ENCODE data around the gene ADH1C.

The ADH1C gene

GRCh38 chr4:99352602-99353537, at the start of gene ADH1C:
Gene ADH1C (minus strand): TSS chr4:99352746. CDS start chr4:99352675, 71 bp downstream.
- TF ChIP-seq CTCF (conservative IDR thresholded peaks at IDR 0.05; ENCODE audit: low read depth, low read length), result no peak
- peak; percentile 34 for DNase-seq (ENCODE audit: low read depth)
- H3K4me3 ChIP-seq (ENCODE audit: low read depth, low read length), result no peak within 1 kb of the TSS

GRCh38 chr4:99400831-99401230, 48.3 kb upstream of the ADH1C start:
- TF ChIP-seq CTCF (conservative IDR thresholded peaks at IDR 0.05; ENCODE audit: low read depth, low read length), result no peak
- H3K4me3 ChIP-seq (ENCODE audit: low read depth, low read length), result no peak overlapping the region
- DNase-seq (ENCODE audit: low read depth), result no peak

- DNase-seq (ENCODE audit: low read depth), result no peak
- H3K4me3 ChIP-seq (ENCODE audit: low read depth, low read length), result no peak overlapping the region
- no peak for TF ChIP-seq CTCF (conservative IDR thresholded peaks at IDR 0.05; ENCODE audit: low read depth, low read length)
These were observed 46.5 kb upstream of the ADH1C start for GRCh38 chr4:99399017-99399416.

GRCh38 chr4:99395595-99396364, 43.2 kb upstream of the ADH1C start:
- peak; percentile 48 for DNase-seq (ENCODE audit: low read depth)
- H3K4me3 ChIP-seq (ENCODE audit: low read depth, low read length), result no peak overlapping the region
- no peak for TF ChIP-seq CTCF (conservative IDR thresholded peaks at IDR 0.05; ENCODE audit: low read depth, low read length)

GRCh38 chr4:99394896-99395295, 42.4 kb upstream of the ADH1C start:
- TF ChIP-seq CTCF (conservative IDR thresholded peaks at IDR 0.05; ENCODE audit: low read depth, low read length), result no peak
- DNase-seq (ENCODE audit: low read depth), result no peak
- no peak overlapping the region for H3K4me3 ChIP-seq (ENCODE audit: low read depth, low read length)

GRCh38 chr4:99390055-99390454, 37.5 kb upstream of the ADH1C start:
- TF ChIP-seq CTCF (conservative IDR thresholded peaks at IDR 0.05; ENCODE audit: low read depth, low read length), result no peak
- H3K4me3 ChIP-seq (ENCODE audit: low read depth, low read length), result no peak overlapping the region
- DNase-seq (ENCODE audit: low read depth), result peak; percentile 60

All from choroid plexus epithelial cell (primary cell).